HG03439 (cell line): ENCODE data around the gene IP6K2.

ENCODE experiments used
- ATAC-seq: cut with Tn5 transposase; IDR thresholded peaks from one replicate; pipeline ENCODE4 v1.9.1; 2021; ENCODE audit warnings: mild to moderate bottlenecking, moderate library complexity; ENCODE audit not compliant: unreplicated experiment

IP6K2 gene

GRCh38 chr3:48644898-48645760 lies 71.9 kb downstream of the IP6K2 start:
- no peak for ATAC-seq

GRCh38 chr3:48642605-48643004 lies 74.4 kb downstream of the IP6K2 start:
- no peak for ATAC-seq

GRCh38 chr3:48641396-48641795 lies 75.6 kb downstream of the IP6K2 start:
- ATAC-seq, result no peak

GRCh38 chr3:48639944-48640606 lies 76.9 kb downstream of the IP6K2 start:
- no peak for ATAC-seq
